ENCODE results near the gene RPTN. TPM values are rescaled to one million over a fixed set of nuclear protein-coding genes. Genes with fewer than 3 reads are reported as not detected.

Gene RPTN, protein sequence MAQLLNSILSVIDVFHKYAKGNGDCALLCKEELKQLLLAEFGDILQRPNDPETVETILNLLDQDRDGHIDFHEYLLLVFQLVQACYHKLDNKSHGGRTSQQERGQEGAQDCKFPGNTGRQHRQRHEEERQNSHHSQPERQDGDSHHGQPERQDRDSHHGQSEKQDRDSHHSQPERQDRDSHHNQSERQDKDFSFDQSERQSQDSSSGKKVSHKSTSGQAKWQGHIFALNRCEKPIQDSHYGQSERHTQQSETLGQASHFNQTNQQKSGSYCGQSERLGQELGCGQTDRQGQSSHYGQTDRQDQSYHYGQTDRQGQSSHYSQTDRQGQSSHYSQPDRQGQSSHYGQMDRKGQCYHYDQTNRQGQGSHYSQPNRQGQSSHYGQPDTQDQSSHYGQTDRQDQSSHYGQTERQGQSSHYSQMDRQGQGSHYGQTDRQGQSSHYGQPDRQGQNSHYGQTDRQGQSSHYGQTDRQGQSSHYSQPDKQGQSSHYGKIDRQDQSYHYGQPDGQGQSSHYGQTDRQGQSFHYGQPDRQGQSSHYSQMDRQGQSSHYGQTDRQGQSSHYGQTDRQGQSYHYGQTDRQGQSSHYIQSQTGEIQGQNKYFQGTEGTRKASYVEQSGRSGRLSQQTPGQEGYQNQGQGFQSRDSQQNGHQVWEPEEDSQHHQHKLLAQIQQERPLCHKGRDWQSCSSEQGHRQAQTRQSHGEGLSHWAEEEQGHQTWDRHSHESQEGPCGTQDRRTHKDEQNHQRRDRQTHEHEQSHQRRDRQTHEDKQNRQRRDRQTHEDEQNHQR
- total RNA-seq: 0.21 and 0.72 TPM in 2 replicates

DNA sequence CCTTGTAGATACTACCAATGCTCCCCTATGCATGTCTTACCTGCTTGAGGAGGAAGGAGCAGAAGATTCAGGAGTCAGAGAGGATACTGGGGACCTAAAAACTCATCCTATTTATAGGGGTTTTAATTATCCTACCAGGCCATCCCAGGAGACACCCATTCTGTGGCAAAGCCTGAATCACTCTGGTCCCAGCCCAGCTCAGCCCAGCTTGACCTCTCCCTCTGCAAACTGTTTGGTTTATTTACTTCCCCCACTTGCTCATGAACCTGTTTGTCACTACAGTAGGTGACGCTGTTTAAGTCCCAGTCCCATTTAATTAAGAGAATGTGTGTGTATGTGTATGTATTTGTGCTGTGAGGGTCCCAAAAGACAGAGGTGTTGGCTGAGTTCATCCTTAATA lies at the start of gene RPTN:
TSS of gene RPTN (minus strand) at position 85 of the 400 bp plus-strand sequence. CDS start 1,339 bp downstream, outside the sequence.

GRCh38 chr1:152115344-152115743 lies 43.7 kb downstream of the RPTN start, which contains the start of gene TCHH:
TSS of gene TCHH (minus strand) at chr1:152115444. CDS start at chr1:152114080, 1,364 bp downstream.

Other genes starting within 250 kb of the RPTN start
- gene THEM4, start 249.7 kb downstream of the RPTN start, total RNA-seq: 4.6 and 9.8 TPM in 2 replicates
- gene S100A10, start 165.4 kb downstream of the RPTN start, total RNA-seq: 165 and 194 TPM in 2 replicates
- gene S100A11, start 122.2 kb downstream of the RPTN start, total RNA-seq: 79.3 and 93.7 TPM in 2 replicates
- gene TCHHL1, start 70.2 kb downstream of the RPTN start, total RNA-seq: not detected in 2 replicates
- under 0.01 TPM in 2 replicates for gene TCHH, start 43.8 kb downstream of the RPTN start, total RNA-seq
- 0.24 TPM in 1 of 2 replicates, not detected in the other for gene HRNR, start 65.0 kb upstream of the RPTN start, total RNA-seq
- 0.43 and 0.96 TPM in 2 replicates for gene FLG, start 166.0 kb upstream of the RPTN start, total RNA-seq
- gene FLG2, start 200.8 kb upstream of the RPTN start, total RNA-seq: not detected in 2 replicates

Data from tracheal epithelial cell (primary cell).